Muscle layer of colon (tissue), 2 donors: ENCODE results near the gene IL31.
A peak's percentile ranks its signal among the peaks of the same experiment; 100 is the strongest.

Experiments used
- H3K27ac ChIP-seq: one replicate; pipeline ENCODE4 v1.7.0; 2013; ENCODE audit warnings: low read depth, mild to moderate bottlenecking, low read length, moderate library complexity
- H3K27me3 ChIP-seq, 2 donors: one replicate each; pipeline ENCODE4 v1.7.0; 2013; ENCODE audit warnings: low read length in 2 of 2, mild to moderate bottlenecking in 2 of 2; ENCODE audit not compliant: insufficient read depth in 2 of 2, control insufficient read depth in 1 of 2
- H3K36me3 ChIP-seq: one replicate; pipeline ENCODE4 v1.7.0; 2013; ENCODE audit warnings: mild to moderate bottlenecking, low read length; ENCODE audit not compliant: insufficient read depth
- H3K4me1 ChIP-seq: one replicate; pipeline ENCODE4 v1.7.0; 2013; ENCODE audit warnings: mild to moderate bottlenecking, low read length; ENCODE audit not compliant: insufficient read depth
- H3K4me3 ChIP-seq, 2 donors: one replicate each; pipeline ENCODE4 v1.7.0; 2013; ENCODE audit warnings: low read length in 2 of 2, low read depth in 1 of 2, mild to moderate bottlenecking in 1 of 2, moderate library complexity in 1 of 2
- H3K9ac ChIP-seq: one replicate; pipeline ENCODE4 v1.7.0; 2013; ENCODE audit warnings: low read length
- H3K9me3 ChIP-seq: one replicate; pipeline ENCODE4 v1.7.0; 2013; ENCODE audit warnings: mild to moderate bottlenecking, low read length
- donor health status: abdominal sarcoma.
- donor health status: Adenocarcinoma of cecum.

Gene IL31

GRCh38 chr12:122138616-122139015, 35.4 kb downstream of the IL31 start:
- no peak overlapping the region for H3K4me3 ChIP-seq
- no peak overlapping the region for H3K9ac ChIP-seq
- H3K36me3 ChIP-seq = peaks cover 76% of the 10 kb centered on the region
- no peak overlapping the region for H3K27ac ChIP-seq
- no peaks in the 10 kb centered on the region for H3K4me1 ChIP-seq
- no peaks in the 10 kb centered on the region for H3K27me3 ChIP-seq
- H3K9me3 ChIP-seq = no peaks in the 10 kb centered on the region

- Histone ChIP-seq H3K4me1 (no peaks in the 10 kb centered on the region), H3K9ac (no peak overlapping the region), H3K4me3 (no peak overlapping the region), H3K27me3 (no peaks in the 10 kb centered on the region), H3K36me3 (peaks cover 79% of the 10 kb centered on the region), H3K27ac (no peak overlapping the region), H3K9me3 (no peaks in the 10 kb centered on the region)
Observed at GRCh38 chr12:122138181-122138580, 35.8 kb downstream of the IL31 start.

- Histone ChIP-seq H3K27me3 (no peaks in the 10 kb centered on the region), H3K4me3 (no peak overlapping the region), H3K36me3 (peaks cover 79% of the 10 kb centered on the region), H3K27ac (no peak overlapping the region), H3K9me3 (no peaks in the 10 kb centered on the region), H3K4me1 (no peaks in the 10 kb centered on the region), H3K9ac (no peak overlapping the region)
Observed at GRCh38 chr12:122137681-122138080, 36.3 kb downstream of the IL31 start.

GRCh38 chr12:122137229-122137628, 36.8 kb downstream of the IL31 start:
- H3K4me1 ChIP-seq = no peaks in the 10 kb centered on the region
- no peak overlapping the region for H3K4me3 ChIP-seq
- no peak overlapping the region for H3K9ac ChIP-seq
- no peaks in the 10 kb centered on the region for H3K9me3 ChIP-seq
- H3K27me3 ChIP-seq = no peaks in the 10 kb centered on the region
- H3K36me3 ChIP-seq = peaks cover 79% of the 10 kb centered on the region
- no peak overlapping the region for H3K27ac ChIP-seq

GRCh38 chr12:122135437-122136031, 38.5 kb downstream of the IL31 start:
- Histone ChIP-seq H3K4me1 (peaks cover 4% of the 10 kb centered on the region), H3K27me3 (no peaks in the 10 kb centered on the region), H3K9ac (no peak overlapping the region), H3K27ac (no peak overlapping the region), H3K4me3 (no peak overlapping the region), H3K36me3 (peaks cover 78% of the 10 kb centered on the region), H3K9me3 (no peaks in the 10 kb centered on the region)

- H3K27ac ChIP-seq = no peak overlapping the region
- no peak overlapping the region for H3K4me3 ChIP-seq
- no peak overlapping the region for H3K9ac ChIP-seq
- H3K9me3 ChIP-seq = no peaks in the 10 kb centered on the region
- H3K36me3 ChIP-seq = peaks cover 84% of the 10 kb centered on the region
- H3K4me1 ChIP-seq = peaks cover 4% of the 10 kb centered on the region
- no peaks in the 10 kb centered on the region for H3K27me3 ChIP-seq
Observed at GRCh38 chr12:122133192-122133950, 40.6 kb downstream of the IL31 start.

GRCh38 chr12:122130150-122130549, 43.9 kb downstream of the IL31 start:
- Histone ChIP-seq H3K27me3 (no peaks in the 10 kb centered on the region), H3K27ac (no peak overlapping the region), H3K9me3 (no peaks in the 10 kb centered on the region), H3K9ac (no peak overlapping the region), H3K4me3 (no peak overlapping the region), H3K36me3 (peaks cover 74% of the 10 kb centered on the region), H3K4me1 (peaks cover 27% of the 10 kb centered on the region)

GRCh38 chr12:122129131-122129530, 44.9 kb downstream of the IL31 start:
- peaks cover 36% of the 10 kb centered on the region for H3K4me1 ChIP-seq
- peaks cover 69% of the 10 kb centered on the region for H3K36me3 ChIP-seq

GRCh38 chr12:122128481-122128880, 45.5 kb downstream of the IL31 start:
- H3K4me3 ChIP-seq = no peak overlapping the region
- H3K27ac ChIP-seq = no peak overlapping the region
- H3K27me3 ChIP-seq = no peaks in the 10 kb centered on the region
- no peaks in the 10 kb centered on the region for H3K9me3 ChIP-seq
- H3K36me3 ChIP-seq = peaks cover 63% of the 10 kb centered on the region
- H3K9ac ChIP-seq = no peak overlapping the region
- peaks cover 40% of the 10 kb centered on the region for H3K4me1 ChIP-seq

More at GRCh38 chr12:122129131-122129530, 44.9 kb downstream of the IL31 start:
- Histone ChIP-seq H3K9ac (no peak overlapping the region), H3K9me3 (no peaks in the 10 kb centered on the region), H3K27ac (no peak overlapping the region), H3K27me3 (no peaks in the 10 kb centered on the region), H3K4me3 (no peak overlapping the region)

GRCh38 chr12:122127839-122128238, 46.2 kb downstream of the IL31 start:
- peaks cover 58% of the 10 kb centered on the region for H3K36me3 ChIP-seq
- no peak overlapping the region for H3K9ac ChIP-seq
- H3K9me3 ChIP-seq = no peaks in the 10 kb centered on the region
- H3K4me1 ChIP-seq = peaks cover 46% of the 10 kb centered on the region
- H3K27ac ChIP-seq = no peak overlapping the region
- H3K27me3 ChIP-seq = no peaks in the 10 kb centered on the region
- H3K4me3 ChIP-seq = no peak overlapping the region

GRCh38 chr12:122126713-122127597, 47.1 kb downstream of the IL31 start:
- H3K4me3 ChIP-seq = no peak overlapping the region
- H3K4me1 ChIP-seq = peaks cover 53% of the 10 kb centered on the region
- peak overlapping the region; percentile 0 for H3K27ac ChIP-seq
- no peak overlapping the region for H3K9ac ChIP-seq
- H3K9me3 ChIP-seq = no peaks in the 10 kb centered on the region
- peaks cover 50% of the 10 kb centered on the region for H3K36me3 ChIP-seq
- H3K27me3 ChIP-seq = no peaks in the 10 kb centered on the region
